ENCODE data around the gene IMMP2L. TPM values are rescaled to one million over a fixed set of nuclear protein-coding genes. Genes with fewer than 3 reads are reported as not detected.
"Not testable (repeated sequence)": the region's sequence is repeated elsewhere in the genome, so short reads cannot be mapped to it uniquely, and the experiment has no call there.

The IMMP2L gene
- total RNA-seq, 1 donor from 2014 or later, result 11.9 TPM

- H3K36me3 Mint-ChIP-seq (ENCODE audit: low read depth), result peaks cover 3% of the 10 kb centered on the region
- no peaks in the 10 kb centered on the region for H3K27me3 Mint-ChIP-seq (ENCODE audit: low read depth)
These were observed 24.6 kb upstream of the IMMP2L start for GRCh38 chr7:111586711-111587409.

GRCh38 chr7:111581784-111582488, 19.6 kb upstream of the IMMP2L start:
- H3K27me3 Mint-ChIP-seq (ENCODE audit: low read depth); H3K27ac Mint-ChIP-seq (ENCODE audit: unreplicated experiment); H3K4me1 Mint-ChIP-seq; DNase-seq (ENCODE audit: low read depth, low spot score); H3K4me3 Mint-ChIP-seq; H3K36me3 Mint-ChIP-seq (ENCODE audit: low read depth): not testable (repeated sequence)
- H3K9me3 Mint-ChIP-seq, result peaks cover 14% of the 10 kb centered on the region

More at GRCh38 chr7:111586711-111587409, 24.6 kb upstream of the IMMP2L start:
- Mint-ChIP-seq H3K9me3 (peaks cover 4% of the 10 kb centered on the region), H3K4me1 (no peaks in the 10 kb centered on the region), H3K4me3 (no peak overlapping the region), H3K27ac (ENCODE audit: unreplicated experiment) (no peak overlapping the region)
- no peak for TF ChIP-seq CTCF (conservative IDR thresholded peaks at IDR 0.05)
- DNase-seq (ENCODE audit: low read depth, low spot score), result no peak

- DNase-seq (ENCODE audit: low read depth, low spot score); H3K36me3 Mint-ChIP-seq (ENCODE audit: low read depth); H3K4me3 Mint-ChIP-seq; H3K27ac Mint-ChIP-seq (ENCODE audit: unreplicated experiment); H3K27me3 Mint-ChIP-seq (ENCODE audit: low read depth); H3K4me1 Mint-ChIP-seq: not testable (repeated sequence)
- peaks cover 17% of the 10 kb centered on the region for H3K9me3 Mint-ChIP-seq
These were observed 18.9 kb upstream of the IMMP2L start for GRCh38 chr7:111581207-111581606.

GRCh38 chr7:111578754-111579153, 16.5 kb upstream of the IMMP2L start:
- no peak for TF ChIP-seq CTCF (conservative IDR thresholded peaks at IDR 0.05)
- no peak overlapping the region for H3K4me3 Mint-ChIP-seq
- no peak overlapping the region for H3K27ac Mint-ChIP-seq (ENCODE audit: unreplicated experiment)
- DNase-seq (ENCODE audit: low read depth, low spot score), result no peak
- H3K27me3 Mint-ChIP-seq (ENCODE audit: low read depth), result no peaks in the 10 kb centered on the region
- peaks cover 7% of the 10 kb centered on the region for H3K36me3 Mint-ChIP-seq (ENCODE audit: low read depth)
- H3K4me1 Mint-ChIP-seq, result no peaks in the 10 kb centered on the region
- peaks cover 23% of the 10 kb centered on the region for H3K9me3 Mint-ChIP-seq

- H3K9me3 Mint-ChIP-seq, result peaks cover 21% of the 10 kb centered on the region
- H3K27me3 Mint-ChIP-seq (ENCODE audit: low read depth), result no peaks in the 10 kb centered on the region
- DNase-seq (ENCODE audit: low read depth, low spot score), result no peak
- H3K27ac Mint-ChIP-seq (ENCODE audit: unreplicated experiment), result no peak overlapping the region
- H3K36me3 Mint-ChIP-seq (ENCODE audit: low read depth), result peaks cover 11% of the 10 kb centered on the region
- TF ChIP-seq CTCF (conservative IDR thresholded peaks at IDR 0.05), result no peak
- no peaks in the 10 kb centered on the region for H3K4me1 Mint-ChIP-seq
- no peak overlapping the region for H3K4me3 Mint-ChIP-seq
These were observed 9.4 kb upstream of the IMMP2L start for GRCh38 chr7:111571720-111572119.

- no peaks in the 10 kb centered on the region for H3K4me1 Mint-ChIP-seq
- no peak for DNase-seq (ENCODE audit: low read depth, low spot score)
- peaks cover 8% of the 10 kb centered on the region for H3K36me3 Mint-ChIP-seq (ENCODE audit: low read depth)
- no peak overlapping the region for H3K4me3 Mint-ChIP-seq
- no peak overlapping the region for H3K27ac Mint-ChIP-seq (ENCODE audit: unreplicated experiment)
- no peaks in the 10 kb centered on the region for H3K27me3 Mint-ChIP-seq (ENCODE audit: low read depth)
- H3K9me3 Mint-ChIP-seq, result peaks cover 13% of the 10 kb centered on the region
- no peak for TF ChIP-seq CTCF (conservative IDR thresholded peaks at IDR 0.05)
These were observed 6.7 kb upstream of the IMMP2L start for GRCh38 chr7:111568870-111569462.
